ENCODE results near the gene HK1.
"Not testable (repeated sequence)": the region's sequence is repeated elsewhere in the genome, so short reads cannot be mapped to it uniquely, and the experiment has no call there.

The HK1 gene

GRCh38 chr10:69278446-69278963 lies at the start of gene HK1:
TSS of gene HK1 (plus strand) at chr10:69278496.
- DNase-seq (ENCODE audit: low spot score), result peak; percentile 10

GRCh38 chr10:69229616-69229916 lies 48.7 kb upstream of the HK1 start:
- no peak for DNase-seq (ENCODE audit: low spot score)

- DNase-seq (ENCODE audit: low spot score), result no peak
Observed at GRCh38 chr10:69230128-69230527, 48.2 kb upstream of the HK1 start.

GRCh38 chr10:69232252-69232651 lies 46.0 kb upstream of the HK1 start:
- no peak for DNase-seq (ENCODE audit: low spot score)

- DNase-seq (ENCODE audit: low spot score), result no peak
Observed at GRCh38 chr10:69232736-69233480, 45.4 kb upstream of the HK1 start.

GRCh38 chr10:69234447-69234846 lies 43.8 kb upstream of the HK1 start:
- no peak for DNase-seq (ENCODE audit: low spot score)

GRCh38 chr10:69237528-69238159 lies 40.7 kb upstream of the HK1 start:
- DNase-seq (ENCODE audit: low spot score), result peak; percentile 78

GRCh38 chr10:69239136-69239535 lies 39.2 kb upstream of the HK1 start:
- DNase-seq (ENCODE audit: low spot score), result no peak

- DNase-seq (ENCODE audit: low spot score), result no peak
Observed at GRCh38 chr10:69239816-69240434, 38.4 kb upstream of the HK1 start.

GRCh38 chr10:69240455-69240854 lies 37.8 kb upstream of the HK1 start:
- no peak for DNase-seq (ENCODE audit: low spot score)

- no peak for DNase-seq (ENCODE audit: low spot score)
Observed at GRCh38 chr10:69241575-69241974, 36.7 kb upstream of the HK1 start.

- no peak for DNase-seq (ENCODE audit: low spot score)
Observed at GRCh38 chr10:69242040-69242851, 36.0 kb upstream of the HK1 start.

GRCh38 chr10:69242852-69243212 lies 35.5 kb upstream of the HK1 start:
- peak; percentile 72 for DNase-seq (ENCODE audit: low spot score)

GRCh38 chr10:69243817-69244216 lies 34.5 kb upstream of the HK1 start:
- DNase-seq (ENCODE audit: low spot score), result no peak

- DNase-seq (ENCODE audit: low spot score), result no peak
Observed at GRCh38 chr10:69246036-69246435, 32.3 kb upstream of the HK1 start.

- no peak for DNase-seq (ENCODE audit: low spot score)
Observed at GRCh38 chr10:69246581-69247312, 31.5 kb upstream of the HK1 start.

- no peak for DNase-seq (ENCODE audit: low spot score)
Observed at GRCh38 chr10:69247313-69247710, 31.0 kb upstream of the HK1 start.

- no peak for DNase-seq (ENCODE audit: low spot score)
Observed at GRCh38 chr10:69248117-69248730, 30.1 kb upstream of the HK1 start.

GRCh38 chr10:69250041-69250440 lies 28.3 kb upstream of the HK1 start:
- no peak for DNase-seq (ENCODE audit: low spot score)

- DNase-seq (ENCODE audit: low spot score), result not testable (repeated sequence)
Observed at GRCh38 chr10:69251417-69251816, 26.9 kb upstream of the HK1 start.

- DNase-seq (ENCODE audit: low spot score), result no peak
Observed at GRCh38 chr10:69253171-69253570, 25.1 kb upstream of the HK1 start.

Data from COLO829 (cell line).